ENCODE results near the gene LGALS3BP. TPM values are rescaled to one million over a fixed set of nuclear protein-coding genes. Genes with fewer than 3 reads are reported as not detected.
A peak's percentile ranks its signal among the peaks of the same experiment; 100 is the strongest.

LGALS3BP gene
- total and polyA plus RNA-seq, 2 of the 13 experiments (the other 11 are each of a cell fraction or from before 2014, with no cell fraction given) = 137 to 332 TPM

DNA sequence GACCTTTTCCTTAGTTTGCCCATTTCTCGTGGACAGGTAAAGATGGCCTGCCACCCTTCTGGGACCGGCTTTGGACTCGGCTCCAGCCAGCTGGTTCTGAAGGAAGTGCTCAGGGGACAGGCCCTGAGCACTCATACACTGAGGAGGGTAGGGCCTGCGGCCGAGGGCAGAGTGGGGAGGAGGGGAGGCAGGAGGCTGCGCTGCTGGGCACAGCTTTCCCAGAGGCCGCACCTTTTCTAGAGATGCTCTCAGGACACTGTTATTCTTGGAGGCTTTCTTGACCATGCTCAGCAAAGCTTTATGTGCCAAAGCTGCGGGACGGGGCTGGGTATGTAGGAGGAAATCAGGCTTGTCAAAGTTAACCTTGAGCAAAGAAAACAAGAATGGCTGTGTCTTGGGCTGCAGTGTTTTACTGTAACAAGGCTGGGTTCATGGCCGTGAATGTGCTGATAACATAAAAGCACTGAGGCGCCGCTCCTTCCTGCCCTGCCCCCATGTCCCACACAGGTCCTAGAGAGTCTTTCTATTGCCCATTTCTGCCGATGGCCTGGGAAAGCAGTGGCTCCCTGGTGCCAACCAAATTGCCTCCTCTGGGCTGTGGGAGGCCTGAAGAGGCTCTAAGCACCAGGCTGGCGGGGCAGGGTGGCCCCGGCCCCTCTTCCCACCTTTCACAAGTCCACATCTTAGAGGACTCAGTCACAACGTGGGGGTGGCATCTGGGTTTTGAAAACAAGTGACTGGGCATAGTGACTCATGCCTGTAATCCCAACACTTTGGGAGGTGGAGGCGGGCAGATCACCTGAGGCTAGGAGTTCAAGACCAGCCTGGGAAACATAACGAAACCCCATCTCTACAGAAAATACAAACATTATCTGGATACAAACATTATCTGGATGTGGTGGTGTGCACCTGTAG, 32.2 kb downstream of the LGALS3BP start (continued):
- TF ChIP-seq ZNF687 (CRISPR knock-in tag; IDR thresholded peaks at IDR 0.05) (peak; percentile 50), ARID5B (CRISPR knock-in tag; IDR thresholded peaks at IDR 0.05) (peak; percentile 71), ZNF501 (CRISPR knock-in tag; IDR thresholded peaks at IDR 0.05) (no peak), FLYWCH1 (CRISPR knock-in tag; IDR thresholded peaks at IDR 0.05) (no peak), ZNF572 (CRISPR knock-in tag; IDR thresholded peaks at IDR 0.05) (no peak), ZNF282 (IDR thresholded peaks at IDR 0.05; ENCODE audit: partially characterized antibody) (no peak), PPARG (CRISPR knock-in tag; conservative IDR thresholded peaks at IDR 0.05) (no peak), AKAP8 (CRISPR knock-in tag; IDR thresholded peaks at IDR 0.05) (no peak), ZNF101 (CRISPR knock-in tag; IDR thresholded peaks at IDR 0.05; ENCODE audit: borderline replicate concordance, low read depth) (no peak), NFRKB (IDR thresholded peaks at IDR 0.05) (no peak), TRIM24 (CRISPR knock-in tag; IDR thresholded peaks at IDR 0.05) (no peak), MAFK (conservative IDR thresholded peaks at IDR 0.05 in 1 of 2, IDR thresholded peaks at IDR 0.05 in 1 of 2; ENCODE audit: low read length in 2 of 2) (no peak), ZSCAN29 (CRISPR knock-in tag; conservative IDR thresholded peaks at IDR 0.05) (no peak), ZNF281 (CRISPR knock-in tag; IDR thresholded peaks at IDR 0.05; ENCODE audit: borderline replicate concordance) (peak; percentile 93), ZNF777 (CRISPR knock-in tag; IDR thresholded peaks at IDR 0.05) (no peak)
- TF ChIP-seq, protein P1, sequence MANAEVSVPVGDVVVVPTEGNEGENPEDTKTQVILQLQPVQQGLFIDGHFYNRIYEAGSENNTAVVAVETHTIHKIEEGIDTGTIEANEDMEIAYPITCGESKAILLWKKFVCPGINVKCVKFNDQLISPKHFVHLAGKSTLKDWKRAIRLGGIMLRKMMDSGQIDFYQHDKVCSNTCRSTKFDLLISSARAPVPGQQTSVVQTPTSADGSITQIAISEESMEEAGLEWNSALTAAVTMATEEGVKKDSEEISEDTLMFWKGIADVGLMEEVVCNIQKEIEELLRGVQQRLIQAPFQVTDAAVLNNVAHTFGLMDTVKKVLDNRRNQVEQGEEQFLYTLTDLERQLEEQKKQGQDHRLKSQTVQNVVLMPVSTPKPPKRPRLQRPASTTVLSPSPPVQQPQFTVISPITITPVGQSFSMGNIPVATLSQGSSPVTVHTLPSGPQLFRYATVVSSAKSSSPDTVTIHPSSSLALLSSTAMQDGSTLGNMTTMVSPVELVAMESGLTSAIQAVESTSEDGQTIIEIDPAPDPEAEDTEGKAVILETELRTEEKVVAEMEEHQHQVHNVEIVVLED (CRISPR knock-in tag; IDR thresholded peaks at IDR 0.05; ENCODE audit: borderline replicate concordance) = no peak

Measured in HepG2 (cell line).